Stimulated activated CD4-positive, alpha-beta T cell treated with anti-CD3 and anti-CD28 coated beads, Interleukin-1b, Interleukin-23, amount 100 ng/mL, for 24 hours (primary cell): ENCODE results near the gene TTLL12.

Source experiments
- DNase-seq, 4 experiments: peaks; one replicate each; pipeline ENCODE4 v3.0.0-alpha.2; 2020; ENCODE audit warnings: low read depth in 4 of 4, low spot score in 1 of 4

Gene TTLL12

DNA sequence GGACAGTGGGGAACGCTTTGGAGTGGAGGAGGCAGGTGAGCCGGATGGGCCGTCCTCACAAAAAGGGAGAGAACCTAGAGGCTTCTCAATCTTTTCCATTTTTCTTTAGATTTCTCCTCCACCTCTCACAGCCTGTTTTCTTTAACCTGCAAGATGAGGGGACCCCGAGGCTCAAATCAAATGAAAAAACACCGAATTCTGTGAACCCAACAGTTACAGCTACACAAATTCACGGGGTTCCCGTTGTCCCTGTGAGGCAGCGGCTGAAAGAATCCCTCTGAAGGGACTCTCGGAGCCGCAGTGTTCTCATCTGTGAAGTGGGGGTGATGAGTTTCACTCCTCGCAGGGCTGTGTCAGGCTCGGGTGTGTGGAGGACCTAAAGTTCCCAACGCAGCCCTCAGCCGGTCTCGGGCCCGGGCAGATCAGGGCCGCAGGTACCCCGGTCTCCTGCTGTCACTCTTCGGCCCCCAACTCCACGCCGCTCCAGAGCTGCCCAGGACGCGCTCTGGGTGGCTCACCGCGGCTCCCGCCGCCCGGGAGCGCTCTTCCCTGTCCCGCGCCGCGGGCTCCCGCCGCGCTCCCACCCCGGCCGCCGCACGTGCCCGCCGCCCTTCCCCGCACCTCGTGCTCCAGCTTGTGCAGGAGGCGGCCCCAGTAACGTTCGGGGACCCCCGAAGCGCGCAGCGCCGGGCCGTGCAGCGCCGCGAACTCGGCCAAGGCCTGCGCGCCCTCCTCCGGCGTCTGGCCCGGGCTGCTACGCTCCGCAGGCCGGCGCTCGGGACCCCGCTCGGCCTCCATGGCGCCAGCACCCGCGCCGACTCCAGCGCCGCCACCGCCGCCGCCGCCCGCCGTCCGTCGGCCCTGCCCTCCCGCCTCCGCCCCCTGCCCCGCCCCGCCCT is at the start of gene TTLL12:
Gene TTLL12, minus strand, starts transcription at position 863 of the 899 bp plus-strand sequence. Its CDS starts 65 bp downstream, at position 798.
- DNase-seq, result peak; percentile 16 to 47 (median 44)

DNA sequence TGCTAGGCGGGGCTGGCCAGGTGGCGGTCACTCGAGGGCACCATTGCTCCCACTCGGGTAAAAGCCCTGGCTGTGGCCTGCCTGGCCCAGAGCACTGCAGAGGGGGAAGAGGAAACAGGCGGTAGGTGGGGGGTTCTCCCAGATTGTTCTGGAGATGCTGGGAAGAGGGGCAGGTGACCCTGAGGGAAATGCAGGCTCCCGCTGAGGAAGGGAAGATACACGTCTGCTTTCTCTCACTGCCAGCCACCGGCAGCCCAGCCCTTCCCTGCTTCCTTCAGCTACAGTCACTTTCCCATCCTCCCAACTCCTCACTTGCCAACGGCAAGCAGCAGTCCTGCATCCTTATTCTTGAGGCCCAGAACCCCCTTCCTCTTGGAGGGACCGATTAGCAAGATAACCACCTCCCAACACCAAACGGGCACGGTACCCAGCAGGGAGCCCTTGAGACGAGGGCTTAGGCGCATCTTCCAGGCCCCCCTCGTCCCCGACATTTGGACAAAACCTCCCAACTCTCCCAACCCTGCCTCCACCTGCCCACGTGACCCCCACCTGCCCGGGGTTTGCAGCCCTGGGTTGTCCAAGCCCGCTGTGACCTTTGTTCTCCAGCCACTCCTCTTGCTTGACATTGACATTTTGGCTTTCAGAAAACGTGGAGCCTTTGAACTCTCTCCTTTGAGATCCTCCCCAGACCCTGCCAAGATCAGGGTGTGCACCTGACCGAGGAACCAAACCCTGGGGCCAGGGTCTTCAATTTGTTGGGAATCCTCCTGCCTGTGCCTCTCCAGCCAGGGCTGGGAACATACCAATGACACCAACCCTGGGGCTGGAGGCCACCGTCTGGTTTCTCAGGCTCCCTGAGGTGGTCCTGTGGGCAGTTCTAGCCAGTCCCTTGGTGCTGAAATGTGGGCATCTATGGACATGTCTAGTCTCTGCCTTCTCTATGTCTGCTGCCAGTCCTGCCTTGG is 48.8 kb upstream of the TTLL12 start:
- no peak for DNase-seq

DNA sequence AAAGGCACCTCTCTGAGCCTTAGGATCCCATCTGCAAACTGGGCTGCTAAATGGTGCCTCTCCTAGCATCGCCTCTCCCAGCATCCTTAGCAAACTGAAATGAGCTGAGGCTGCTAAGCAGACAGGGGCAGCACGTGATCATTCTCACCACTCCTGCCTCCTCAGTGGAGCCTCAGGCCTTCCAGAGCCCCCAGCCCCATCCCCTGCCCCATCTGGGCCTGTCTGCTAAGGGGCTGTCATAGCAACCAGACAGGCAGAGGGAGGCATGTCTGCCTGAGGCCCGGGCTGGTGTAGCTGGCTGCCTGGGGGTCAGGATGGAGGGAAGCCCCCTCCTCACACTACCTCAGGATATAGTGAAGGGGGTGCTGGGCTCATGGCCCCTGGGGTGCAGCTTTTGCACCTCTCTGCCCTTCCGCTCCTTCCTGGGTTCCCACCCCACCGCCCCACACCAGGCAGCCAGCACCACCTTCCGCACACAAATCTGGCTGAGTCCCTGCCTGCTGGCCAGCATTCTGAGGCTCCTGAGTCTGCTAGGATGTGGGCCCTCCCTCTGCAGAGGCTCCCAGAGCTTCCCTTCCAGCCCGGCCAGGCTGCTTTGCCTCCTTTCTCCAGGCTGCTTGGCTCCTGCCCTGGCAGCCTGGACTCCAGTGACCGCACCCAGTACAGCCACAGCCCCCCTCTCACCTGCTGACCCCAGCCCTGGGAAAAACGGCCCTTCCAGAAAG is 47.5 kb upstream of the TTLL12 start:
- no peak for DNase-seq

DNA sequence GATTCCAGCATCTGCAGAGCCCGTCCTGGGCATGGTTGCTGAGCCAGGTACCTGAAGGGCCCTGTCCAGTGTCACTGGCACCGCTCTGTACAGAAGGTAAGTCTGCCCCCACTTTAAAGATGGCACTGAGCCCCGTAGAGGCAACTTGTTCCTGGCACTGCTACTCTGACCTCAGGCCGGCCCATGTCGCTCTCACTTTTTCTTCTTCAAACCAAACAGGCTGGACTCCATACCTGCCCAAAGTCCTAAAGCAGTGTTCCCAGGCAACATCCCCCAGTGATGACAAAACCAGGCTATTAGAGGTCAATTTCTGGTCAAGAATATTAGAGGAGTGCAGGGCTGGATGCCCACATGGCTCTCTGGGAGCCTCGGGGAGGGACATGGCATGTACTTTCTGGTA is 46.6 kb upstream of the TTLL12 start:
- no peak for DNase-seq

DNA sequence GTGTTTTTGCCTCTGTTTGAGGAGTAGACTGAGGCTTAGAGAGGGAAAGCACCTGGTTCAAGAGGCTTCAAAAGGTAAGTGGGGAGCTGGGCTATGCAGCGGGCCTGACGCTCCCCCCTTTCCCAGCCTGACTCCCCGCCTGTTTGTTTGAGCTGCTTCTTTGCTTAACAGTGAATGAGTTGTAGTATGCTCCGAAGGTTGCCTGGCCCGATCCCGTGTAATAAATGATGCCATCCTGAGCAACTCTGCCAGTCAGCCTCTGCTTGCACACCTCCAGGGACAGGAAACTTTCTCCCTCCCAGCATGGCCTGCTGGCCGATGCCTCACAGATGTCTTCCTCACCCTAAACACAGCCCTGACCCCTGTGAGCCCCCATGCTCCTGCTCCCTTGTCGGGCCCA is 45.5 kb upstream of the TTLL12 start:
- no peak for DNase-seq

DNA sequence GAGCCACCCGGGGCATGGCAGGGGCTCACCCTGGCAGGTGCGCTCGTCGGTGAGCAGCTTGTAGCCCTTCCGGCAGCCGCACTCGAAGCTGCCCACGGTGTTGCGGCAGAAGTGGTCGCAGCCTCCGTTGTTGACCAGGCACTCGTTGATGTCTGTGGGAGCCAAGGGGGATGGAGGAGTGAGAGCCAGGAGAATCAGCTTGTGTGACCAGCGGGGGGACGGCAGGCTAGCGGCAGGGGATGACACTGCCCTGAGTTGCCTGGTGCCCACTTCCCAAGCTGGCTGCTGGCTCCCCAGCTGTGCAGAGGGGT is 44.7 kb upstream of the TTLL12 start:
- DNase-seq, result no peak

- peak; percentile 27 to 62 (median 50) for DNase-seq
These were observed 44.2 kb upstream of the TTLL12 start for GRCh38 chr22:43230971-43231723.

DNA sequence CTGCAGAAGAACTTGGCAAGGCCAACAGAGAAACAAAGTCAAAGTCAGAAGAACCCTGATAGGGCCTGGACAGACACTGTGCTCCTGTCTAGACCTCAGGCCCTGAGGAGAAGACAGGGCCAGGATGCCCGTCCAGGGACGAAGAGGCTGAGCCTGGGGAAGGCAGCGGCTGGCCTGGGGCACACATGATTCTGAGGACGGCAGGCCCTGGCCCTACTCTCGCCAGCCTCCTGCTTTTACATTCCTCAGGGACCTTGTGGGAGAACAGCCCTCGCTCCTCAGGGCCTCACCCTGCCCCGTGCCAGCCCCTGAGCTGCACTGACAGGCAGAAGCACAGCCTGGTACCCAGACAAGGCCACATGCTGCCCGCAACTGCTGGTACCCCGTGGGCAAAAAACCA is 43.6 kb upstream of the TTLL12 start:
- no peak for DNase-seq

GRCh38 chr22:43228863-43229262 is 41.9 kb upstream of the TTLL12 start:
- DNase-seq, result no peak

DNA sequence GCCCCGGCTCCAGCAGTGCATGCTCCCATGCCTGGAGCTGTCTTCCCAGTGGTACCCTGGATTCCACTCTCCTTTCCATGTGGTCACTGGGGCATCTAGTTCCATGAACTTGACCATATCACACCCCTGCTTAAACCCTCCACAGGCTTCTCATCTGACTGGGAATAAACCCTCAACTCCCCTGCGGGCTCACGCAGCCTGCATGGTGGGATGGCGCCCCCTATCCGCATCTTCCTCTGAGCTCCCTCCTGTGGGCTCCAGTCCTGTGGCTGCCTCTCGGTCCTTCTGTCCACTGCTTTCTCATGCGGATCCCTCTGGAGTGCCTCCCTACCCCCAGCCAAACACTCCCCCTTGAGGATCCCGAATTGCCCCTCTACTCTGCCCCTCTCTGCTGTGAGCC is 41.4 kb upstream of the TTLL12 start:
- DNase-seq, result no peak

DNA sequence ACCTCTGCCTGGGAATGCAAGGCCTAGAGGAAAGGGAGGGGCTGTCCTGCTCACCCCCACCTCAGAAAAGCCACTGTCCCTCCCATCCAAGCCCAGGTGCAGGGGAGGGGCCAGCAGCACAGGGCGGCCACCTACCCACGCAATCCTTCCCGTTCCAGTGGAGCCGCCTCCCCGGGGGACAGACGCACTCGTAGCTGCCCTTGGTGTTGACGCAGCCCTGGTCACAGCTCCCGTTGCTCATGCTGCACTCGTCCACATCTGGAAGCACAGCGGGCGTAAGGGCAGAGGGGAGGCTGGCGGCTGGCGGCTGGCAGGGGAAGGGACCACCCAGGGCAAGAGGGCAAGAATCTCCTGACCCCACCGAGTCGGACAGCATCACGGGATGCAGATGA is 40.3 kb upstream of the TTLL12 start:
- DNase-seq, result no peak

DNA sequence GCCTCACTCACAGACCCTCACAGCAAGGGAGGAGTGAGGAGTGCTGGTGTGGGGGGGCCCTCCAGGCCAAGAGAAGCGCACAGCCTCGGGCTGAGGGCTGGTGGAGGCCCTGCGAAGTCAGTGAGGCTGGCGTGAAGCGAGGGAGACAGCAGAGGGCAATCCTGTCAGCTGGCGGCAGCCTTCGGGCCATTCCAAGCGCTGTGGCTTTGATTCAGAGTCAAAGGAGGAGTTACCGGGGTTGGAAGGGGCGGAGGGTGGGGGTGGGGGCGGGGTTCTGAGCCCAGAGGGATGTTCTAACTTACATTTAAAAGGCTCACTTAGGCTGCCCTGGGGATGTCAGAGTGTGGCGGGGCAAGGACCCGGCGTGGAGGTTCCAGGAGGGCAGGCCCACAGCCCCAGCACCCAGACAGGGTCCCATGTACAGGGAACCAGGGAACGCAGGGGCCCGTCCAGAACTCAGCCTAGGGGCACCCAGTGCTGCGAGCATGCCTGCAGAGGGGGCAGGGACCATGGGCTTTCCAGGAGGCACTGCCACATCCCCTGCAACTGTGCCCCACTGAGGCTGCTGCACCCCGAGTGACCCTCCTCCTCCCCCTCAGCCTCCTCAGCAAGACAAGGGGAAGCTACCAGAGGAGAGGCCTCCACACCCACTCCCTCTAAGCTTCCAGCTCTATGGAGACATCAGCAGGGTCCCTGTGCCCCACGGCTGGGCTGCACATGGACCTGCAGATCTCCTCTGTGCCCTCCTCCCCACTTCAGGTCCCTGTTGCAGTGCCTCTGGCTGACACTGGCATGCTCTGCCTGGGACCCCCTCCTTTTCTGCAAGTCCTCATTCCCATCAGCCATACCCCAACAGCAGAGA is 39.7 kb upstream of the TTLL12 start:
- DNase-seq, result no peak

GRCh38 chr22:43225609-43226008 is 38.7 kb upstream of the TTLL12 start:
- DNase-seq, result no peak

- no peak for DNase-seq
These were observed 36.1 kb upstream of the TTLL12 start for GRCh38 chr22:43222987-43223386.

- DNase-seq, result no peak
These were observed 35.3 kb upstream of the TTLL12 start for GRCh38 chr22:43222262-43222661.

GRCh38 chr22:43220625-43221380 is 33.9 kb upstream of the TTLL12 start:
- DNase-seq, result no peak

DNA sequence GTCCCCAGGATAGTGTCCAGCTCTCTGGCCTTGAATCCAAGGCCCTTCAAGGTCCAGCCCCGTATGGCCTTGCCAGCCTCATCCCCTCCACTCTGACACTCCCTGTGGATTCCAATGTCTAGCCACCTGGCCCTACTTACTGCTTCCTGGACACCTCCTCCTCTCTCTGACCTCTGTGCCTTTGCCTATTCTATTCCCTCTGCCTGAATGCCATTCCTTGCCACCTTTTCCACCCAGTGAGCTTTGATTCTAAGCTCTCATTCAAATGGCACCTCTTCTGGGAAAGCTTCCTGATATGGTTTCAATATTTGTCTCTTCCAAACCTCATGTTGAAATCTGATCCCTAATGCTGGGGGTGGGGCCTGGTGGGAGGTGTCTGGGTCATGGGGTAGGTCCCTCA is 31.9 kb upstream of the TTLL12 start:
- DNase-seq, result no peak

DNA sequence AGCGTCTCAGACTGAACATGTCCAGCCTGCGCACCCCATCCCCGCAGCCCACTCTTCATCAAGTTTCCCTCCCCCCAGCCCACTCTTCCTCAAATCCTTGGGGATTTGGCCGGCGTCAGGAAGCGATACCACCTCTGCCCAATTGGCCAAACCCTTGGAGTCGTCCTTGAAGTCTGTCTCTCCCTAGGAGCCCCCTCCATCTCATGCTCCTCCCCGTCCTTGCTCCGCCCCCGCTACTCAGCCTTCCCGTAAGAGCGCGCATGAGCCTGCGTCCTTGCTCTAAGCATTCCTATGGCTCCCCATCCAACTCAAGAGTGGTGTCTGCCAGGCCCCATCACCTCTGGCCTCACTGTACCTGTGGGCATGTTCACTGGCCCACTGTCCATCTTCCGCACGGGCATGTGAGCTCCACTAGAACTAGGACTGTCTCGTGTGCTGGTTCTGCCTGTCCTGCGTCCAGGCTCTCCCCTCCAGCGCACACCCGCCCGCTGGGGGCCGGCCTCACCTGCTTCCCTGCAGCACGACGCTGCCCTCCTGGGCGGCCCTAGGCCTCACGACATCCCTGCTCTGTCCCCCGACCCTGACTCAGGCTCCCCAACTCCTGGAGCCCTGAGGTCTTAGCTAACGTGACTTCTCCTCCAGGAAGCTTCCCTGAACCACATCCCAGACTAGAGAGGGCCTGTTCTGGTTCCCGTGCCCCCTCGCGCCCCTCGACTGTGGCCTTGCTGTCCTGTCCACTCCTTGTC is 30.5 kb upstream of the TTLL12 start:
- DNase-seq, result no peak
